Kidney (tissue), 14 donors: ENCODE measurements around the gene ABCB8. TPM values are rescaled to one million over a fixed set of nuclear protein-coding genes. Genes with fewer than 3 reads are reported as not detected.

Experiments
- DNase-seq, 5 donors: peaks; one replicate each; pipeline ENCODE4 v3.0.0-alpha.2; 2013 to 2020
- FAIRE-seq: peaks from 2 replicates; lab custom pipeline; 2012; peaks lifted over from hg19 to GRCh38; lab: Jason Lieb, UNC
- H3K27ac ChIP-seq, 2 donors: one replicate each; pipeline ENCODE4 v1.7.0; 2013; ENCODE audit warnings: low read depth in 2 of 2, low read length in 2 of 2, inconsistent platforms in 1 of 2
- H3K27me3 ChIP-seq: one replicate; pipeline ENCODE4 v1.7.1; 2013; ENCODE audit warnings: low read length, inconsistent platforms; ENCODE audit not compliant: control insufficient read depth, insufficient read depth
- H3K36me3 ChIP-seq, 3 donors: one replicate each; pipeline versions ENCODE4 v1.7.0 to v1.7.1; 2013; ENCODE audit warnings: low read length in 3 of 3, control low read depth in 1 of 3, inconsistent platforms in 1 of 3; ENCODE audit not compliant: insufficient read depth in 3 of 3, control insufficient read depth in 2 of 3
- H3K4me1 ChIP-seq, 3 donors: one replicate each; pipeline versions ENCODE4 v1.7.0 to v1.7.1; 2013; ENCODE audit warnings: low read length in 3 of 3, inconsistent platforms in 1 of 3, low read depth in 1 of 3; ENCODE audit not compliant: control insufficient read depth in 2 of 3, insufficient read depth in 2 of 3
- H3K4me3 ChIP-seq, 3 donors: one replicate each; pipeline versions ENCODE4 v1.7.0 to v1.8.1; 2013; ENCODE audit warnings: low read length in 3 of 3, control low read depth in 1 of 3, inconsistent platforms in 1 of 3
- H3K9ac ChIP-seq, 3 donors: one replicate each; pipeline versions ENCODE4 v1.7.0 to v1.7.1; 2013; ENCODE audit warnings: low read length in 3 of 3, control low read depth in 1 of 3, inconsistent platforms in 1 of 3
- H3K9me3 ChIP-seq, 3 donors: one replicate each; pipeline versions ENCODE4 v1.7.0 to v1.7.1; 2013; ENCODE audit warnings: low read length in 3 of 3, control low read depth in 1 of 3, inconsistent platforms in 1 of 3; ENCODE audit not compliant: control insufficient read depth in 2 of 3, insufficient read depth in 1 of 3
- intact Hi-C: fragments of 100-400 bp; cut with DNase I; formaldehyde crosslinking; loops from one replicate; pipeline ENCODE4 v1.11.1; 2022
- polyA plus RNA-seq: library from polyadenylated mRNA; stranded (reverse); fragments of 350-450 nt; fragmentation: Illumina TruSeq; extraction: RNeasy Lipid Tissue Mini Kit (QIAGEN cat#74804); gene quantifications from one replicate; pipeline ENCODE4 v1.2.3, GENCODE V29; 2014; ENCODE audit warnings: low read depth, low replicate concordance; ENCODE audit not compliant: insufficient read depth
- total RNA-seq: library from RNA; stranded (reverse); fragmentation: NEBNext Ultra II Directional; extraction: Animal tissue kit (Norgen Biotek cat#: 25700); gene quantifications from one replicate; pipeline ENCODE4 v1.2.1, GENCODE V29; 2021
- TF ChIP-seq, protein P1 (sequence below): IDR thresholded peaks from 3 replicates; pipeline ENCODE4 v1.5.1; 2012; ENCODE audit warnings: mild to moderate bottlenecking, moderate library complexity, borderline replicate concordance; ENCODE audit not compliant: insufficient read depth; ENCODE audit errors: extremely low read depth
- donor health status: control.
- donor health status: control.
- donor health status: control.
- donor health status: control.
- donor health status: control.
- donor health status: DM: yes; HTN: yes; CAD: no.
- donor health status: Normal renal cell carcinoma (clear cell type).

ABCB8 gene
- total and polyA plus RNA-seq, 2 donors from 2014 or later, result 34.3 to 36.0 TPM

DNA sequence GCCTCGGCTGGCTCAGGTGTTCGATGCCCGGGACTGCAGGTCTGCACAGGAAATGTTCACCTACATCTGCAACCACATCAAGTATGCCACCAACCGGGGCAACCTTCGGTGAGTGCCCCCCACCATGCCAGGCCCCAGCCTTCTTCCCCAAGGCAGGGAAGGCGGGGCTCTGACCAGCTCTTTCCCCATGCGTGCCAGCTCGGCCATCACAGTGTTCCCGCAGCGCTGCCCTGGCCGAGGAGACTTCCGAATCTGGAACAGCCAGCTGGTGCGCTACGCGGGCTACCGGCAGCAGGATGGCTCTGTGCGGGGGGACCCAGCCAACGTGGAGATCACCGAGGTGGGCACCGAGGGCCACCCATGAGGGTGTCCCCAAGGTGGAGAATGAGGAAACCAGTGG is 29.9 kb upstream of the ABCB8 start:
- peak in 1 of 5 donors; percentile 58 for DNase-seq
- no peak overlapping the region for H3K27ac ChIP-seq
- intact Hi-C loops, result no loop called here

DNA sequence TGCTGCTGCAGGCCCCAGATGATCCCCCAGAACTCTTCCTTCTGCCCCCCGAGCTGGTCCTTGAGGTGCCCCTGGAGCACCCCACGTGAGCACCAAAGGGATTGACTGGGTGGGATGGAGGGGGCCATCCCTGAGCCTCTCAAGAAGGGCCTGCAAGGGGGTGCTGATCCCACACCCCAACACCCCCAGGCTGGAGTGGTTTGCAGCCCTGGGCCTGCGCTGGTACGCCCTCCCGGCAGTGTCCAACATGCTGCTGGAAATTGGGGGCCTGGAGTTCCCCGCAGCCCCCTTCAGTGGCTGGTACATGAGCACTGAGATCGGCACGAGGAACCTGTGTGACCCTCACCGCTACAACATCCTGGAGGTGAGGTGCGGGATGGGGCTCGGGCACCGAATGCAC is 29.2 kb upstream of the ABCB8 start:
- H3K27ac ChIP-seq, result no peak overlapping the region
- TF ChIP-seq, protein P1, sequence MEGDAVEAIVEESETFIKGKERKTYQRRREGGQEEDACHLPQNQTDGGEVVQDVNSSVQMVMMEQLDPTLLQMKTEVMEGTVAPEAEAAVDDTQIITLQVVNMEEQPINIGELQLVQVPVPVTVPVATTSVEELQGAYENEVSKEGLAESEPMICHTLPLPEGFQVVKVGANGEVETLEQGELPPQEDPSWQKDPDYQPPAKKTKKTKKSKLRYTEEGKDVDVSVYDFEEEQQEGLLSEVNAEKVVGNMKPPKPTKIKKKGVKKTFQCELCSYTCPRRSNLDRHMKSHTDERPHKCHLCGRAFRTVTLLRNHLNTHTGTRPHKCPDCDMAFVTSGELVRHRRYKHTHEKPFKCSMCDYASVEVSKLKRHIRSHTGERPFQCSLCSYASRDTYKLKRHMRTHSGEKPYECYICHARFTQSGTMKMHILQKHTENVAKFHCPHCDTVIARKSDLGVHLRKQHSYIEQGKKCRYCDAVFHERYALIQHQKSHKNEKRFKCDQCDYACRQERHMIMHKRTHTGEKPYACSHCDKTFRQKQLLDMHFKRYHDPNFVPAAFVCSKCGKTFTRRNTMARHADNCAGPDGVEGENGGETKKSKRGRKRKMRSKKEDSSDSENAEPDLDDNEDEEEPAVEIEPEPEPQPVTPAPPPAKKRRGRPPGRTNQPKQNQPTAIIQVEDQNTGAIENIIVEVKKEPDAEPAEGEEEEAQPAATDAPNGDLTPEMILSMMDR, result no peak
- intact Hi-C loops, result no loop called here
- H3K36me3 ChIP-seq, result no peaks in the 10 kb centered on the region
- no peaks in the 10 kb centered on the region for H3K4me1 ChIP-seq
- FAIRE-seq (no peak), DNase-seq (peak in 1 of 5 donors; percentile 63)
- no peaks in the 10 kb centered on the region for H3K27me3 ChIP-seq
- no peak overlapping the region for H3K4me3 ChIP-seq
- H3K9ac ChIP-seq, result no peak overlapping the region
- H3K9me3 ChIP-seq, result no peaks in the 10 kb centered on the region

More for the DNA sequence above, 29.9 kb upstream of the ABCB8 start:
- Histone ChIP-seq H3K36me3 (no peaks in the 10 kb centered on the region), H3K27me3 (no peaks in the 10 kb centered on the region), H3K4me1 (no peaks in the 10 kb centered on the region), H3K4me3 (no peak overlapping the region), H3K9me3 (no peaks in the 10 kb centered on the region), H3K9ac (no peak overlapping the region)
- no peak for FAIRE-seq
- TF ChIP-seq, protein P1, result no peak

DNA sequence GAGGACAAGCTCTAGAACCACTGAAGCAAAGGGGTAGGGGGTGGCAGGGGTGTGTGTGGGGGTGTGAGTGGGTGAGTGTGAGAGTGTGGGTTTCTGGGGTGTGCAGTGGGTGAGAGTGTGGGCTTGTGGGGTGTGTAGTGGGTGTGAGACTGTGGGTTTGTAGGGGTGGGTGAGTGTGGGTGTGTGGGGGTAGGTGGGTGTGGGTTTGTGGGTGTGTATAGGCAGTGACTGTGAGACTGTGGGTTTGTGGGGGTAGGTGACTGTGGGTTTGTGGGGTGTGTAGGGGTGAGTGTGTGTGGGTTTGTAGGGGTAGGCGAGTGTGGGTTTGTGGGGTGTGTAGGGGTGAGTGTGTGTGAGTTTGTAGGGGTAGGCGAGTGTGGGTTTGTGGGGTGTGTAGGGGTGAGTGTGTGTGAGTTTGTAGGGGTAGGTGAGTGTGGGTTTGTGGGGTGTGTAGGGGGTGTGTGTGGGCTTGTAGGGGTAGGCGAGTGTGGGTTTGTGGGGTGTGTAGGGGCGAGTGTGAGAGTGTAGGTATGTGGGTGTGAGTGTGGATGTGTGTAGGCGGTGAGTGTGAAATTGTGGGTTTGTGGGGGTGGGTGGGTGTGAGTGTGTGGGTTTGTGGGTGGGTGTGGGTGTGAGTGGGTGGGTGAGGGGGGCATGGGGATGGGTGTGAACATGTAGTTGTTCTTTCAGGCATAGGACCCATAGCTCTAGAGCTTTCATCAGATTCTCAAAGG is 28.6 kb upstream of the ABCB8 start:
- TF ChIP-seq, protein P1, result no peak
- H3K4me1 ChIP-seq, result no peaks in the 10 kb centered on the region
- H3K4me3 ChIP-seq, result no peak overlapping the region
- no peaks in the 10 kb centered on the region for H3K27me3 ChIP-seq
- no peaks in the 10 kb centered on the region for H3K9me3 ChIP-seq
- H3K36me3 ChIP-seq, result no peaks in the 10 kb centered on the region
- no peak overlapping the region for H3K9ac ChIP-seq
- no peak for DNase-seq
- intact Hi-C loops, result no loop called here
- no peak overlapping the region for H3K27ac ChIP-seq
- FAIRE-seq, result no peak
